NCI-H2081 (cell line): ENCODE measurements around the gene ANGPTL1.
"Not testable (repeated sequence)": the region's sequence is repeated elsewhere in the genome, so short reads cannot be mapped to it uniquely, and the experiment has no call there.

Experiments
- DNase-seq, 2 experiments: peaks; one replicate each; lab custom pipeline; 2025; lab: John Stamatoyannopoulos, UW

ANGPTL1 gene

GRCh38 chr1:178864326-178864725 is 6.6 kb downstream of the ANGPTL1 start:
- no peak for DNase-seq

DNA sequence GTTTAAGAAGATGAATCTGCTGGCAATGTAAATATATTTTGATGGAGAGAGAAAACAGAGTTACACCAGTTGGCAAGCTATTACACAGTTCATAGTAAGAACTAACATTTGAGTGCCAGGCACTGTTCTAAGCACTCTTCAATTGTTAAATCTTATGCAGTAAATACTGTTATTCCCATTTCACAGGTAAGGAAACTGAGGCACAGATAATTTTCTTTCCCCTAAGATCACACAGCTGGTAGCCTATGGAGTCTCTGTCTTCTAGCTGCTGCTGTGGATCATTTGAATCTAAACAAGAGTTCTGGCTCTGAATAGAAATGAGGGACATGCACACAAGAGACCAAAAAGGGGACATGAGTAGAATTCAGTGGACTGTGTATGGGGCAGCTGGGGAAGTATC is 8.0 kb downstream of the ANGPTL1 start:
- DNase-seq: no peak

DNA sequence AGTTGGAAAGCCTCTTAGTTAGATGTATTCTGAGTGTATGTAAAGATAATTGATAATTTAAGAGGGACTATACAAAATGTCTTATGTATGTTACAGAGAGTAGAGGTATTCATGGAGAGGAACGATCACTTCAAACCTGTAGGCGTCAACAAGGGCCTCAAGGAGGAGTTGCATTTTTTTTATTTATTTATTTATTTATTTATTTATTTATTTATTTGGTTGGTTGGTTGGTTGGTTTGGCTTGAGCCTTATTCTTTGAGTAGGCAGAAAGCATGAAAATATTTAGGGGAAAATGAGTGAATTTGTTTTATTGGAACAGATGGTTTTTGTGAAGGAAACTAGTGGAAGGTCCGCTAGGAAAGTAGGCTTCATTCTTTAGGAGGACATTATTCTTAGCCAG is 8.5 kb downstream of the ANGPTL1 start:
- no peak for DNase-seq

- DNase-seq: no peak
Observed at GRCh38 chr1:178857126-178857525, 13.8 kb downstream of the ANGPTL1 start.

GRCh38 chr1:178849918-178850317 is 21.0 kb downstream of the ANGPTL1 start:
- no peak for DNase-seq

DNA sequence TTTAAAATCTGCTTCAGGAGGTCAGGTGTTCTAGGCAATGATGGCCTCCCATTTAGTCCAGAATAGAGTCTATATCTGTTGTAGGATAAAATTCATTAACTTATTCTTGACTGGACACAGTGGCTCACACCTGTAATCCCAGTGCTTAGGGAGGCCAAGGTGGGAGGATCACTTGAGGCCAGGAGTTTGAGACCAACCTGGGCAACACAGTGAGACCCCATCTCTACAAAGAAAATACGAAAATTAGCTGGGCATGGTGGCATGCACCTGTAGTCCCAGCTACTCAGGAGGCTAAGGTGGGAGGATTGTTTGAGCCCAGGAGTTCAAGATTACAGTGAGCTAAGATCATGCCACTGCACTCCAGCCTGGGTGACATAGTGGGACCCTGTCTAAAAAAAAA is 23.0 kb downstream of the ANGPTL1 start:
- not testable (repeated sequence) for DNase-seq

- DNase-seq: peak in 1 of 2 experiments; percentile 26
Observed at GRCh38 chr1:178847396-178847849, 23.5 kb downstream of the ANGPTL1 start.

- DNase-seq: no peak
Observed at GRCh38 chr1:178846306-178846705, 24.6 kb downstream of the ANGPTL1 start.

DNA sequence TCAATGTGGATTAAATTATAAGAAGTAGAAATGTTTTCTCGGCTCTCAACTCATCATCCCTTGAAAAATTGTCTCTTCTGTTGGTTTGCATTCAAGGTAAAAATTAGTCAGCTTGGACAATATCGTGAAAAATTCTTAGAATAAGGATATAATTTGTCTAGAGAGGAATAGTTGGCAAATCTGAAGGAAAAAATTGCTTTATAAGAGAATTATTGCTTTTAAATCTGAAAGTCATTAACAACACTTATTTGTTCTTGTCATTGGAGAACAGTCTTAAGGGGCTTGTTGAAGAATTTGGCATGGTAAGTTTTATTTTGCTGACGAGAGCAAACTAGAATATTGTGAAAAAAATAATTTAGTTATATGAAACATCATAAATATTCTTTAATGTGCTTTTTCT is 26.4 kb downstream of the ANGPTL1 start:
- DNase-seq: no peak

- DNase-seq: no peak
Observed at GRCh38 chr1:178825167-178825566, 45.7 kb downstream of the ANGPTL1 start.

GRCh38 chr1:178821134-178821866 is 49.6 kb downstream of the ANGPTL1 start:
- DNase-seq: no peak

DNA sequence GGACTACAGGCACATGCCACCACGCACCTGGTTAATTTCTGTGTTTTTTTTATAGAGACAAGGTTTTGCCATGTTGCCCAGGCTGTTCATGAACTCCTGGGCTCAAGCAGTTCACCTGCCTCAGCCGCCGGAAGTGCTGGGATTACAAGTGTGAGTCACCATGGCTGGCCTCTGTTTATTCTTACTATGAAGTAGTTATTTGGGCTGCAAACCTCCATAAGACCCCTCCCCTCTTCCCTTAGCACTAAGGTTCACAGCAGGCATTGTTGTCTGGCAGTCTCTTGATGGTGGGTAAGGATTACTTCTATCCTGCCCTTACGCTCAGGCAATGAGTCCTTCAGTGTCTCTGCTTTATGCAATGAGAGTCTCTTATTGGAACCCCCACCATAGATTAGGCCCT is 51.8 kb downstream of the ANGPTL1 start:
- DNase-seq: no peak

- no peak for DNase-seq
Observed at GRCh38 chr1:178818416-178818815, 52.5 kb downstream of the ANGPTL1 start.

GRCh38 chr1:178810585-178810984 is 60.3 kb downstream of the ANGPTL1 start:
- DNase-seq: no peak

DNA sequence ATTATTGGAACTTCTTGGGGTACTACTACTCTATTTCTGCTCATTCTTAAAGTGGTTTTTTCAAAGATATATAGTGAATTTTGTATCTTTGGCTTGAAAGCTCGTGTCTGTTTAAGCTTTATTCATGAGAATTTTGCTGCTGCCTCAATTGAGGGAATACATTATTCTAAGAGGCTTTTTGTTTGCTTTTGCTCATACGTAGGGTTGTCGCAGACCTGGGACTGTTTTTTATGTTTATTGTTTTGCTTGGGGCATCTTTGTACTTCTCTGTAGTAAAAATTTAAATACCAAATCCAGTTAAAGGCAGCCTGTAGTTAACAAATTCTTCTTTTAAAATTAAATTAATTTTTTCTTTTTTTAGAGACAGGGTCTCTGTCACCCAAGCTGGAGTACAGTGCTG is 62.3 kb downstream of the ANGPTL1 start:
- DNase-seq: no peak

GRCh38 chr1:178806665-178807300 is 64.1 kb downstream of the ANGPTL1 start:
- DNase-seq: no peak

DNA sequence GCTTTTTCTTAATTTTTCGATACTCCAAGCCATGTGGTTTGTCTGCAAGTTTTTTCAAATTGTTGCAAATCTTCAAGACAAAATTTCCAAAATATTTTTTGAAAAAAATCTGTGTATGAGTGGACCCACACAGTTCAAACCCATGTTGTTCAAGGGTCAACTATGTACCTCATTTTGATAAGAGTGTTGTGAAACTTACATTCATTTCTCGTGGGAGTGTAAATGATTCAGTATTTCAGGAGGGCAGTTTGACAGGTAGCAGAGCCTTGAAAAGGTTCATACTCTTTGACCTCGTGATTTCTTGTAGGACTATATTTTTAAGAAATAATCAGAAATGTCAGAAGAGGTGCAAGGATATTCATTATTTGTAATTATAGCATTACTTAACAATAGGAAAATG is 68.0 kb downstream of the ANGPTL1 start:
- DNase-seq: no peak
